Dendritic cell treated with granulocyte-macrophage colony-stimulating factor and Interleukin-4, amounts not matched to agents 40 ng/mL and 50 ng/mL, for 4 days (primary cell): ENCODE measurements around the gene ETV3L.
A peak's percentile ranks its signal among the peaks of the same experiment; 100 is the strongest.

ENCODE experiments used
- H3K27ac Mint-ChIP-seq: one replicate; pipeline ENCODE4 v1.8.0; 2022; ENCODE audit warnings: mild to moderate bottlenecking, mixed read lengths
- H3K27me3 Mint-ChIP-seq: one replicate; pipeline ENCODE4 v1.8.0; 2022; ENCODE audit warnings: mild to moderate bottlenecking, mixed read lengths
- H3K36me3 Mint-ChIP-seq: one replicate; pipeline ENCODE4 v1.8.0; 2022; ENCODE audit warnings: low read depth, mixed read lengths
- H3K4me1 Mint-ChIP-seq: one replicate; pipeline ENCODE4 v1.8.0; 2022; ENCODE audit warnings: low read depth, mixed read lengths
- H3K4me3 Mint-ChIP-seq: one replicate; pipeline ENCODE4 v1.8.0; 2022; ENCODE audit warnings: mild to moderate bottlenecking, moderate library complexity, mixed read lengths
- H3K9me3 Mint-ChIP-seq: one replicate; pipeline ENCODE4 v1.8.0; 2022; ENCODE audit warnings: mixed read lengths
- intact Hi-C: fragments of 100-400 bp; cut with micrococcal nuclease; formaldehyde crosslinking; loops from one replicate; pipeline ENCODE4 v1.15.0; 2022

ETV3L gene

DNA sequence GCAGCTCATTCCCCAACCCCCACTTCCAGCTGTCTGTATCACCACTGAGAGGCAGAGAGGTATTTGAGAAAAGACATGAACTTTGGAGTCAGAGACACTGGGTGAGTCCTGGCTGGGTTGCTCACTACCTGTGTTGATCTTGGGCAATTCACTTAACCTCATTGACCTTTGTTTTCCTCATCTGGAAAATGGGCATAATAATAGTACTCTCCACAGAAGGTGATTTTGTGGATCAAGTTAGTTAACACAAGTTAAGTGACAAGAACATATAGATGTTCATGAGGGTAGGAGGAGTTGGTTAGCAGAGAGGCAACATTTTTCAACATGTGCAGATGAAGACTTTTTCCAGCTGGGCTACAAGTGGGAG lies 17.1 kb upstream of the ETV3L start:
- Mint-ChIP-seq H3K9me3 (no peaks in the 10 kb centered on the region), H3K4me3 (no peak overlapping the region), H3K4me1 (peaks cover 45% of the 10 kb centered on the region), H3K27me3 (peaks cover 6% of the 10 kb centered on the region), H3K36me3 (peaks cover 13% of the 10 kb centered on the region), H3K27ac (no peak overlapping the region)
- intact Hi-C loops, result no loop called here

GRCh38 chr1:157115851-157116736 lies 16.5 kb upstream of the ETV3L start:
- intact Hi-C loops, result no loop called here
- Mint-ChIP-seq H3K9me3 (no peaks in the 10 kb centered on the region), H3K27ac (peak overlapping the region; percentile 4), H3K4me3 (no peak overlapping the region), H3K36me3 (peaks cover 13% of the 10 kb centered on the region), H3K27me3 (peaks cover 11% of the 10 kb centered on the region), H3K4me1 (peaks cover 51% of the 10 kb centered on the region)

- intact Hi-C loops, result no loop called here
- Mint-ChIP-seq H3K9me3 (no peaks in the 10 kb centered on the region), H3K4me3 (no peak overlapping the region), H3K36me3 (peaks cover 8% of the 10 kb centered on the region), H3K27ac (peak overlapping the region; percentile 4), H3K4me1 (peaks cover 58% of the 10 kb centered on the region), H3K27me3 (peaks cover 11% of the 10 kb centered on the region)
Observed at GRCh38 chr1:157115429-157115838, 15.8 kb upstream of the ETV3L start.

- H3K4me1 Mint-ChIP-seq, result peaks cover 68% of the 10 kb centered on the region
Observed at GRCh38 chr1:157114183-157115121, 14.8 kb upstream of the ETV3L start.

DNA sequence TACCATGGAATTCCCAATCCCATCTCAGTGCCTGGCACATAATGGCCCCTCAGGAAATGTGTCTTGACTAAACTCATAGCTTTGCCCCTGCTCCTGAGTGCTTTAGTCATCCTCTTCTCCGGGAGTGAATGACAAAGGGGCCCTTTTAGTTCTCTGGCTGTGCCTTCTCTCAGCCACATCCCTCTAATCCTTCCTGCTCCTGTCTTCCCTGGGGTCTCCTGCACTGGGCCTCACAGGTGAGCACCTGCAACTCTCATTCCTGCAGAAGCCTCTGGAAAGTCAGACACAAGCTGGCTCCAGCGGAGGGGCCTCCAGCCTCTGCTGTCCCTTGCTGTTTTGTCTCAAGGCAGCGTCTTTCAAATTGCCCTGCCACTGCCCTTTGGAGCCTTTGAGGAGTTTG lies 14.0 kb upstream of the ETV3L start:
- H3K36me3 Mint-ChIP-seq, result no peaks in the 10 kb centered on the region
- no peak overlapping the region for H3K4me3 Mint-ChIP-seq
- H3K27me3 Mint-ChIP-seq, result peaks cover 14% of the 10 kb centered on the region
- peaks cover 75% of the 10 kb centered on the region for H3K4me1 Mint-ChIP-seq
- H3K9me3 Mint-ChIP-seq, result no peaks in the 10 kb centered on the region
- intact Hi-C loops, result no loop called here
- H3K27ac Mint-ChIP-seq, result peak overlapping the region; percentile 2

More at GRCh38 chr1:157114183-157115121, 14.8 kb upstream of the ETV3L start:
- no peak overlapping the region for H3K4me3 Mint-ChIP-seq
- peak overlapping the region; percentile 35 for H3K27ac Mint-ChIP-seq
- H3K36me3 Mint-ChIP-seq, result no peaks in the 10 kb centered on the region
- intact Hi-C loops, result no loop called here
- H3K27me3 Mint-ChIP-seq, result peaks cover 11% of the 10 kb centered on the region
- no peaks in the 10 kb centered on the region for H3K9me3 Mint-ChIP-seq

DNA sequence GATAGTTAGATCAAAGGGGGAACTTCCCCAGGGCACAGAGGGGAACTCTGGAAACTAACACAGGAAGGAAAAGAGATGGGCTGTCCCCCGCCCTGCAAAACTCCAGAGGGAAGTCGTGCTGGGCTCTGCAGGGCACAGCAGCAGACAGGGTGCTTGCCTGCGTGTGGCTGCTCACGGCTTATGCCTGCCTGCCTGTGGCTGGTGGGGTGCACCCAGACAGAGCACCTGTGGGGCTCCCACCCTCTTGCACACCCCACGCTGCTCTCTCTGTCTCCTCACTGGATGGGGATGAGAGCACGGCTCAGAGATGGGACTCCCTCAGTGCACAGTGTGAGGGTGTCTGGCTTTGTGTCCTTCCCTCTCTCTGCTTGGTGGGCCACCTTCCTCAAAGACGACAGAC lies 13.5 kb upstream of the ETV3L start:
- peak overlapping the region; percentile 2 for H3K27ac Mint-ChIP-seq
- H3K4me3 Mint-ChIP-seq, result no peak overlapping the region

DNA sequence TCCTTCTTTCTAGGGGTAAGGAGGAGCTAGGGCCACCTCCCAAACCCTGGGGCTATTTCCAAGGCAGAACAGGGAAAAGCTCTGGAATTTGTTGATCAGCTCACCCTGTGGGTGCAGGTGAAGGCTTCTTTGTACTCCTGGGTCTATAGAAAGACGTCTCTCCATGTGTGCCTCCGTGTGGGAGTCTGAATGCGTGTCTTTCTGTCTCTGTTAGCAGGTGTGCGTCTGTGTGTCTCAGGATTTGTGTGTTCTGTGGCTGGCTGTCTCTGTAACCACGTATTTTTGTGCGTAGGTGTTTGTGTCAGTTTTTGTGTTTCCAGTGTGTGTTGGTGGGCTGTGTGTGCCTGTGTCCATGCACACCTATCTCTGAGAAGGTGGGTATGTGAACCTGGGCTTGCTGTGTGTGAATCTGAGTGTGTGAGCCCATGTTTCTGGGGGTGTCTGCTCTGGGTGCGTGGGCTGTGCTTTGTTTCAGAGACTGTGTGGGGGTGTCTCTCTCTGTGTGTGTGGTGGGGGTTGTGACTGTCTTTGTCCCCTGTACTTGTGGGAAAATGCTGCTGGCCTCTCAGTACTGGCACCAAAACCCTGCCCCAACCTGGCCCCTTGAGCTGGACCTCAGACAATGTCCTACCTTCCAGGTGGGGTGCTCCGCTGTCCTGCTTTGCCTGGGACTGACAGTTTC lies 12.7 kb upstream of the ETV3L start:
- Mint-ChIP-seq H3K27ac (peak overlapping the region; percentile 67), H3K36me3 (no peaks in the 10 kb centered on the region), H3K4me3 (no peak overlapping the region), H3K4me1 (peaks cover 82% of the 10 kb centered on the region), H3K27me3 (peaks cover 23% of the 10 kb centered on the region), H3K9me3 (no peaks in the 10 kb centered on the region)
- intact Hi-C loops, result no loop called here

More for the DNA sequence above, 13.5 kb upstream of the ETV3L start:
- H3K9me3 Mint-ChIP-seq, result no peaks in the 10 kb centered on the region
- no peaks in the 10 kb centered on the region for H3K36me3 Mint-ChIP-seq
- intact Hi-C loops, result no loop called here
- H3K4me1 Mint-ChIP-seq, result peaks cover 80% of the 10 kb centered on the region
- H3K27me3 Mint-ChIP-seq, result peaks cover 17% of the 10 kb centered on the region

GRCh38 chr1:157111396-157112165 lies 12.0 kb upstream of the ETV3L start:
- H3K4me1 Mint-ChIP-seq, result peaks cover 86% of the 10 kb centered on the region
- no peaks in the 10 kb centered on the region for H3K36me3 Mint-ChIP-seq
- peak overlapping the region; percentile 67 for H3K27ac Mint-ChIP-seq
- intact Hi-C loops, result no loop called here
- peaks cover 24% of the 10 kb centered on the region for H3K27me3 Mint-ChIP-seq
- H3K4me3 Mint-ChIP-seq, result no peak overlapping the region
- H3K9me3 Mint-ChIP-seq, result no peaks in the 10 kb centered on the region

GRCh38 chr1:157110686-157111085 lies 11.1 kb upstream of the ETV3L start:
- Mint-ChIP-seq H3K36me3 (no peaks in the 10 kb centered on the region), H3K4me3 (no peak overlapping the region), H3K4me1 (peaks cover 94% of the 10 kb centered on the region), H3K27ac (no peak overlapping the region), H3K9me3 (no peaks in the 10 kb centered on the region), H3K27me3 (peaks cover 24% of the 10 kb centered on the region)
- intact Hi-C loops, result no loop called here

DNA sequence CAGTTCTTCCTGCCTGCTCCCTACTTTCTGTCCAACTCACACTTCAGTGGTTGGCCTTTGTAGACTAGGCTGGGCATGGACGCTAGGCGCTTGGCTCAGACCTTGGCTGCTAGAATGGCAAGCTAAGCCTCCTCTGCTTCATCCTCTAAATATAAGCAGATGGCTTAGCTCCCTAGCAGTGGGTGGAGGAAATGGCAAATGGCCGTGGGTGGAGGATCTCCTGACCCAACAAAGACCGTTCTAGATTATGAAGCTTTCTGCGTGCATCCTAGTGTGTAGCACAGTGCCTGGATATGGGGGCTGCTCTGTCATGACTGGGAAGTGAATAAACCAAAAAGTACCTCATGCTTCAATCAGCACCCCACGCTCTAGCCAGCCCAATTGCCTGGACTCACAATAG lies 10.4 kb upstream of the ETV3L start:
- H3K27me3 Mint-ChIP-seq, result peaks cover 21% of the 10 kb centered on the region
- H3K9me3 Mint-ChIP-seq, result no peaks in the 10 kb centered on the region
- no peaks in the 10 kb centered on the region for H3K36me3 Mint-ChIP-seq
- intact Hi-C loops, result no loop called here
- peaks cover 97% of the 10 kb centered on the region for H3K4me1 Mint-ChIP-seq
- H3K27ac Mint-ChIP-seq, result peak overlapping the region; percentile 24
- H3K4me3 Mint-ChIP-seq, result no peak overlapping the region

DNA sequence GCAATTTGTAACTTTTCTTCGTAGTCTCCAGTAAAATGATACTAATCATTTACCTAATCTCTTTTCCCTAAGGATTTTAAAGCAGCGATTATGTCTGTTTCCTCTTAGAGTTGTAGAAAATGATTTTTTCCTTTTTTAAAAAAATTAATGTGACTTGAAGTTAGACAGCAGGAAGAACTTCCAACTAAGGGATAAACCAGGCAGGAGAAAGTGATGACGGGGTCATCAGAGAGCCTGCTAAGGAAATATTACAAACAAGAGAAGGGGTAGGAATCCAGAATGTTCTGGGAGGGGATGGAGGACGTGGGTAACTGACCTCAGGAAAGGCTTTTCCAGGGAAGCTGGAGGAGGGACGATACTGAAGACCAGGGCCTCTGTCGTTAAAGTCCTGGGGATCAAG lies 8.8 kb upstream of the ETV3L start:
- Mint-ChIP-seq H3K27me3 (peaks cover 21% of the 10 kb centered on the region), H3K4me3 (no peak overlapping the region), H3K4me1 (peaks cover 97% of the 10 kb centered on the region), H3K9me3 (no peaks in the 10 kb centered on the region), H3K36me3 (no peaks in the 10 kb centered on the region), H3K27ac (peak overlapping the region; percentile 23)
- intact Hi-C loops, result loop anchor here (5.0 kb wide), 1 partner anchor 49 kb away; no protein-coding TSS in a partner anchor

DNA sequence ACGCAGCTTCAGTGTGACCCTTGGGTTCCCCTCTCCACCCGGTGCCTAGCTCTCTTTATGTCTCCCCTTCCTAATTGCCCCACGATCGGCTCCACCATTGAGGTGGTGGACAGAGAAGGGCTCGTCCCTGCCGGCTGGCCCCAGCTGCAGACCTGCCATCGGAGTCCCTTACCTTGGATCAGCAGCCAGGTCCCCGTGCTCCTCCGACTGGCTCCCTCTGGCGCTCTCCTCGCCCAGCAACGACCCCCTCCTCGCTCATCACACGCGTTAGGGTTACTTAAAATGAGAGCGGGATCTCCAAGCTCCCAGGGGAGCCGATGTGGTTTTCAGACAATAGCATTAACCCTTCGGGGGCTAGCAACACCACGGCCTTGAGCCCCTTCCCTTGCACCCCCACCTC lies 8.1 kb upstream of the ETV3L start:
- H3K9me3 Mint-ChIP-seq, result no peaks in the 10 kb centered on the region
- peaks cover 21% of the 10 kb centered on the region for H3K27me3 Mint-ChIP-seq
- H3K4me1 Mint-ChIP-seq, result peaks cover 97% of the 10 kb centered on the region
- no peak overlapping the region for H3K4me3 Mint-ChIP-seq
- H3K36me3 Mint-ChIP-seq, result no peaks in the 10 kb centered on the region
- H3K27ac Mint-ChIP-seq, result peak overlapping the region; percentile 90
- intact Hi-C loops, result loop anchor here (5.0 kb wide), 1 partner anchor 50 kb away; no protein-coding TSS in a partner anchor

GRCh38 chr1:157106813-157107189 lies 7.2 kb upstream of the ETV3L start:
- Mint-ChIP-seq H3K9me3 (no peaks in the 10 kb centered on the region), H3K4me3 (no peak overlapping the region), H3K36me3 (no peaks in the 10 kb centered on the region), H3K4me1 (peaks cover 94% of the 10 kb centered on the region), H3K27me3 (peaks cover 23% of the 10 kb centered on the region), H3K27ac (peak overlapping the region; percentile 90)
- intact Hi-C loops, result loop anchor here (1.0 to 5.0 kb wide), 2 partner anchors 30 to 50 kb away; no protein-coding TSS in a partner anchor
